Measurements from ENCODE around the gene FBXO8. TPM values are rescaled to one million over a fixed set of nuclear protein-coding genes. Genes with fewer than 3 reads are reported as not detected.

Gene FBXO8
- total RNA-seq, 1 experiment from 2014 or later = 5.8 TPM

DNA sequence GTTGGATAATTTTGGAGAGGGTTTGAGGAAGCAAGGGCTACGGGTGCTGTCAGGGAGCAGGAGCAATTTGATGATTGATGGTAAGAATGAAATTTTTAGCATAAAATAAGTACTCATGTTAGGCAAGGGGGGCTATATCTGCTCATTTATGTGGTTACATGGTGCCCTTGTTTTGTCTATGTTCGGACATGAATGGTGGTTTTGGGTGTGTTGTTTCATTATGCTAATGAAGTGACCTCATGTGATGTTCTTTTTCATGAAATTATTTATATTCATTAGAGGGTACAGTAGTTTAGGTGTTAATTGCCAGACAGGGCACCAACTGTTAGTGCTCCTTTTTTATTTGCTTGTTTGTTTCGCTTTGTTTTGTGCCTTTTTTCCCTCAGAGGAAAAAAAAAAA is 29.5 kb upstream of the FBXO8 start:
- no peaks in the 10 kb centered on the region for H3K27me3 ChIP-seq (ENCODE audit: control insufficient read depth, insufficient read depth, low read length)
- in situ Hi-C loops (cut with HindIII; ENCODE audit: low pct_unique_long_range_greater_than_20kb, low sequenced_read_pairs) (no loop called here), intact Hi-C loops (cut with micrococcal nuclease; ENCODE audit: unreplicated experiment) (loop anchor here (10.0 kb wide), 1 partner anchor 158 kb away; no protein-coding TSS in a partner anchor)
- no peak for ATAC-seq
- ChIA-PET CTCF (no interaction called here), POLR2A (no interaction called here)
- no peak overlapping the region for H3K4me3 ChIP-seq (ENCODE audit: low read depth in 2 of 2, low read length in 2 of 2)
- H3K27ac ChIP-seq (ENCODE audit: low read length) = no peak overlapping the region
- BruUV-seq (replicated peaks) = no TSS peak
- TF ChIP-seq SIN3A (IDR thresholded peaks at IDR 0.05; ENCODE audit: borderline replicate concordance, insufficient read depth, low read depth, low read length) = no peak
- TF ChIP-seq, protein P1, sequence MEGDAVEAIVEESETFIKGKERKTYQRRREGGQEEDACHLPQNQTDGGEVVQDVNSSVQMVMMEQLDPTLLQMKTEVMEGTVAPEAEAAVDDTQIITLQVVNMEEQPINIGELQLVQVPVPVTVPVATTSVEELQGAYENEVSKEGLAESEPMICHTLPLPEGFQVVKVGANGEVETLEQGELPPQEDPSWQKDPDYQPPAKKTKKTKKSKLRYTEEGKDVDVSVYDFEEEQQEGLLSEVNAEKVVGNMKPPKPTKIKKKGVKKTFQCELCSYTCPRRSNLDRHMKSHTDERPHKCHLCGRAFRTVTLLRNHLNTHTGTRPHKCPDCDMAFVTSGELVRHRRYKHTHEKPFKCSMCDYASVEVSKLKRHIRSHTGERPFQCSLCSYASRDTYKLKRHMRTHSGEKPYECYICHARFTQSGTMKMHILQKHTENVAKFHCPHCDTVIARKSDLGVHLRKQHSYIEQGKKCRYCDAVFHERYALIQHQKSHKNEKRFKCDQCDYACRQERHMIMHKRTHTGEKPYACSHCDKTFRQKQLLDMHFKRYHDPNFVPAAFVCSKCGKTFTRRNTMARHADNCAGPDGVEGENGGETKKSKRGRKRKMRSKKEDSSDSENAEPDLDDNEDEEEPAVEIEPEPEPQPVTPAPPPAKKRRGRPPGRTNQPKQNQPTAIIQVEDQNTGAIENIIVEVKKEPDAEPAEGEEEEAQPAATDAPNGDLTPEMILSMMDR (IDR thresholded peaks at IDR 0.05) = no peak
- TF ChIP-seq POLR2AphosphoS5 (IDR thresholded peaks at IDR 0.05; ENCODE audit: low read depth, low read length) = no peak
- TF ChIP-seq, protein P2, sequence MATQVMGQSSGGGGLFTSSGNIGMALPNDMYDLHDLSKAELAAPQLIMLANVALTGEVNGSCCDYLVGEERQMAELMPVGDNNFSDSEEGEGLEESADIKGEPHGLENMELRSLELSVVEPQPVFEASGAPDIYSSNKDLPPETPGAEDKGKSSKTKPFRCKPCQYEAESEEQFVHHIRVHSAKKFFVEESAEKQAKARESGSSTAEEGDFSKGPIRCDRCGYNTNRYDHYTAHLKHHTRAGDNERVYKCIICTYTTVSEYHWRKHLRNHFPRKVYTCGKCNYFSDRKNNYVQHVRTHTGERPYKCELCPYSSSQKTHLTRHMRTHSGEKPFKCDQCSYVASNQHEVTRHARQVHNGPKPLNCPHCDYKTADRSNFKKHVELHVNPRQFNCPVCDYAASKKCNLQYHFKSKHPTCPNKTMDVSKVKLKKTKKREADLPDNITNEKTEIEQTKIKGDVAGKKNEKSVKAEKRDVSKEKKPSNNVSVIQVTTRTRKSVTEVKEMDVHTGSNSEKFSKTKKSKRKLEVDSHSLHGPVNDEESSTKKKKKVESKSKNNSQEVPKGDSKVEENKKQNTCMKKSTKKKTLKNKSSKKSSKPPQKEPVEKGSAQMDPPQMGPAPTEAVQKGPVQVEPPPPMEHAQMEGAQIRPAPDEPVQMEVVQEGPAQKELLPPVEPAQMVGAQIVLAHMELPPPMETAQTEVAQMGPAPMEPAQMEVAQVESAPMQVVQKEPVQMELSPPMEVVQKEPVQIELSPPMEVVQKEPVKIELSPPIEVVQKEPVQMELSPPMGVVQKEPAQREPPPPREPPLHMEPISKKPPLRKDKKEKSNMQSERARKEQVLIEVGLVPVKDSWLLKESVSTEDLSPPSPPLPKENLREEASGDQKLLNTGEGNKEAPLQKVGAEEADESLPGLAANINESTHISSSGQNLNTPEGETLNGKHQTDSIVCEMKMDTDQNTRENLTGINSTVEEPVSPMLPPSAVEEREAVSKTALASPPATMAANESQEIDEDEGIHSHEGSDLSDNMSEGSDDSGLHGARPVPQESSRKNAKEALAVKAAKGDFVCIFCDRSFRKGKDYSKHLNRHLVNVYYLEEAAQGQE (IDR thresholded peaks at IDR 0.05; ENCODE audit: insufficient read depth in 1 of 2, low read depth in 2 of 2, low read length in 1 of 2) = no peak
- no peak for TF ChIP-seq TCF7L2 (IDR thresholded peaks at IDR 0.05; ENCODE audit: low read depth, low read length)
- H3K4me1 ChIP-seq (ENCODE audit: control insufficient read depth, insufficient read depth, low read length) = no peaks in the 10 kb centered on the region
- no peaks in the 10 kb centered on the region; the same call in 1 of the 2 replicates for H3K36me3 ChIP-seq (ENCODE audit: control insufficient read depth, insufficient read depth, low read length)
- no peak for DNase-seq (ENCODE audit: low read depth, low spot score)
- H3K9me3 ChIP-seq (ENCODE audit: control insufficient read depth, insufficient read depth, low read depth, low read length) = no peaks in the 10 kb centered on the region

DNA sequence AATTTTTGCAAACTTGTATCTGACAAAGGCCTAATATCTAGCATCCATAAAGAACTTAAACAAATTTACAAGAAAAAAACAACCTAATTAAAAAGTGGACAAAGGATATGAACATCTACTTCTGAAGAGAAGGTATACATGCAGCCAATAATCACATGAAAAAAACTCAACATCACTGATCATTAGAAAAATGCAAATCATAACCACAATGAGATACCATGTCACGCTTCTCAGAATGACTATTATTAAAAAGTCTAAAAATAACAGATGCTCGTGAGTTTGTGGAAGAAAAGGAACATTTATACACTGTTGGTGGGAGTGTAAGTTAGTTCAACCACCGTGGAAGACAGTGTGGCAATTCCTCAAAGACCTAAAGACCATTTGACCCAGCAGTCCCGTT is 24.2 kb upstream of the FBXO8 start:
- intact Hi-C loops (cut with micrococcal nuclease; ENCODE audit: unreplicated experiment) (no loop called here), in situ Hi-C loops (cut with HindIII; ENCODE audit: low pct_unique_long_range_greater_than_20kb, low sequenced_read_pairs) (no loop called here)
- BruUV-seq (replicated peaks) = no TSS peak
- DNase-seq (ENCODE audit: low read depth, low spot score) (no peak), ATAC-seq (no peak)
- TF ChIP-seq, protein P2 (IDR thresholded peaks at IDR 0.05; ENCODE audit: insufficient read depth in 1 of 2, low read depth in 2 of 2, low read length in 1 of 2) = no peak
- TF ChIP-seq TCF7L2 (IDR thresholded peaks at IDR 0.05; ENCODE audit: low read depth, low read length) = no peak
- TF ChIP-seq SIN3A (IDR thresholded peaks at IDR 0.05; ENCODE audit: borderline replicate concordance, insufficient read depth, low read depth, low read length) = no peak
- no peak for TF ChIP-seq POLR2AphosphoS5 (IDR thresholded peaks at IDR 0.05; ENCODE audit: low read depth, low read length)
- TF ChIP-seq, protein P1 (IDR thresholded peaks at IDR 0.05) = no peak
- H3K9me3 ChIP-seq (ENCODE audit: control insufficient read depth, insufficient read depth, low read depth, low read length) = no peaks in the 10 kb centered on the region
- POLR2A ChIA-PET = no interaction called here
- no peak overlapping the region for H3K4me3 ChIP-seq (ENCODE audit: low read depth in 2 of 2, low read length in 2 of 2)
- CTCF ChIA-PET = no interaction called here
- peaks cover 2% of the 10 kb centered on the region; the same call in 1 of the 2 replicates for H3K36me3 ChIP-seq (ENCODE audit: control insufficient read depth, insufficient read depth, low read length)
- no peaks in the 10 kb centered on the region for H3K27me3 ChIP-seq (ENCODE audit: control insufficient read depth, insufficient read depth, low read length)
- H3K27ac ChIP-seq (ENCODE audit: low read length) = no peak overlapping the region
- no peaks in the 10 kb centered on the region for H3K4me1 ChIP-seq (ENCODE audit: control insufficient read depth, insufficient read depth, low read length)
